ENCODE measurements around the gene HIPK2.
A peak's percentile ranks its signal among the peaks of the same experiment; 100 is the strongest.

Gene HIPK2

DNA sequence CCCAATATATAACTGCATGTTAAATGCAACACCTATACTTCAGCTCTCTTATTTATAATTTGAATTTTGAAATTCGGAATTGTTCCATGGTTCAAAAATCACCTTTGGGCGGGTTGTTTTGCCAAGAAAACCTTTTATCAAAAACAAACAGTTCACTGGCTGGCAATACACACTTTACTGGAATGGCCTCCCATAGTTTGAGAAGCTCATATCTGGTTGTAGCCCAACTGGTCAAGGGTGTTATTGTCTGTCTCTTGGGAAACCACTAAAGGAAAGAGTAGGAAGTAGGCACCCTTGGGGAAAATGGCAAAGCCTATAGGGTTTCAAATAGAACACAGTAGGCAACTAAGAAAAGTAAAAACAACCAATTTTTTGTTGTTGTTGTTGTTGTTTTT is 117.9 kb downstream of the HIPK2 start:
- H3K27ac ChIP-seq (ENCODE audit: low read depth, low read length) = no peak overlapping the region
- H3K79me1 ChIP-seq (ENCODE audit: low read length) = no peaks in the 10 kb centered on the region
- peaks cover 10% of the 10 kb centered on the region for H3K4me1 ChIP-seq (ENCODE audit: control insufficient read depth, low read depth, low read length)
- H3K9ac ChIP-seq (ENCODE audit: low read length) = no peak overlapping the region
- no peak overlapping the region for H3K4ac ChIP-seq (ENCODE audit: low read depth, low read length)
- no peak for DNase-seq
- H3K23ac ChIP-seq (ENCODE audit: low read length) = no peak overlapping the region
- H4K8ac ChIP-seq (ENCODE audit: low read depth, low read length) = no peak overlapping the region
- H3K4me2 ChIP-seq (ENCODE audit: low read length) = no peak overlapping the region
- no peaks in the 10 kb centered on the region for H3K36me3 ChIP-seq (ENCODE audit: control insufficient read depth, insufficient read depth, low read length)
- no CpG with 5 or more reads among the region's 2 CpGs for WGBS (ENCODE audit: extremely low coverage, insufficient coverage, low lambda C conversion rate)
- H3K56ac ChIP-seq (ENCODE audit: low read length) = no peak overlapping the region
- no peak overlapping the region for H2AK5ac ChIP-seq (ENCODE audit: low read length)
- H4K5ac ChIP-seq (ENCODE audit: low read length) = no peak overlapping the region
- no peak overlapping the region for H2BK120ac ChIP-seq (ENCODE audit: low read depth, low read length)
- no peak overlapping the region for H3K18ac ChIP-seq (ENCODE audit: low read length)
- no peak overlapping the region for H2BK15ac ChIP-seq (replicated peaks; ENCODE audit: low read depth)
- no peaks in the 10 kb centered on the region for H3K27me3 ChIP-seq (ENCODE audit: insufficient read depth, low read length, poor library complexity)
- no peak overlapping the region for H2BK5ac ChIP-seq (ENCODE audit: low read length)
- no peaks in the 10 kb centered on the region for H3K79me2 ChIP-seq (ENCODE audit: control insufficient read depth, insufficient read depth, low read length)
- H3K4me3 ChIP-seq (ENCODE audit: low read length) = no peak overlapping the region

DNA sequence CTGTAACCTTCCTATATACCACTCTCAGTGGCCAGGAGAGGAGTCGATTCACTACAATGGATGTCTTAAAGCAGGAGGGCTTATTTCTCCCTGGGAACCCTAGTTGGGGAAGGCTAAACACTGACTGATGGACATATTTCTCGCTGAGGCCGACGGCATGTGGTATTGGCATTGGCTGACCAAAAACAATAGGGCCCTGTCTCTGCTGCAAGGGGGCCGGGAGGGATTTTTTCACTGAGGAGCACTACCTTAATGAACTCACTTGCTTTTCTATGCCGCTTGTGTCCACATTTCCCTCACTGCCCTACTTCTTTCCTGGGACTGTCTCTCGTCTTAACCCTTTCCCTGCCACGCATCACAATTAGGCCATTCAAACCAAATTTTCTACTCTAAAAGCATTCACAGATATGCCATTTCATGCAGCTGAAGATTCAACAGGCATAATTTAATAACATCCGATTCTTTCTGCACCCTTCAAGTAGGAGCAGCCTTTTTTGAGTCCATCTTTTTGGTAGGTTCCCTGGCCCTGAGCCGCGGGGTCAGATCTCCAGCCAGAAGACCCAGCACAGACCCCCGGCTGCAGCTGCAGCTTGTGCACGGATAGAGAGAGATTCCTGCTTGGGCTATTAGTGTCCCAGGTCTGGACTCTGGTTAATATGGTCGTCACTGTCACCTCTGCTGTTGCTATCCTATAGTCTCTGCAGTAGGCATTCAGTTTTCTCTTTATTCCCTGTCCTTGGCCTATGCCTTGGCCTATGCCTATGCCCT is 118.7 kb downstream of the HIPK2 start:
- no CpG with 5 or more reads among the region's 14 CpGs for WGBS (ENCODE audit: extremely low coverage, insufficient coverage, low lambda C conversion rate)
- H2BK120ac ChIP-seq (ENCODE audit: low read depth, low read length) = no peak overlapping the region

DNA sequence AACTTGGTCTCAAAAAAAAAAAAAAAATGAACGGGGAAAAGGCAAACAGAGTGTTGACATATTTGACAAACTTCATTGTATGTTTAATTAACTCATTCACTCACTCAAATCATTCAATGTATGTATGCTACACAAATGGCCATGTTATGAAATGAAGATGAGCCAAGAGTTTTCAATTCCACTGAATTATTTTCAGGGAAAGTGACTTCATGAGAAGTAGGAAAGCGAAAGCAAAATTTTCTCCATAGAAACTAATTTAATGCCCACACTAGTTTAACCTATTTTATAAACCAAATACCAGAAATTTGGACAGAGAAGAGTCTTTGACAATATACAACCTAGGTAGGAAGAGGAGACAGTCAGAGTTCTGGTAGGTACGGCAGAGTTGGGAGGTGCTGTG is 119.5 kb downstream of the HIPK2 start:
- no CpG with 5 or more reads among the region's 3 CpGs for WGBS (ENCODE audit: extremely low coverage, insufficient coverage, low lambda C conversion rate)

More for the DNA sequence above, 118.7 kb downstream of the HIPK2 start:
- no peak for DNase-seq
- H3K4me2 ChIP-seq (ENCODE audit: low read length) = no peak overlapping the region
- no peak overlapping the region for H2BK5ac ChIP-seq (ENCODE audit: low read length)
- H3K9ac ChIP-seq (ENCODE audit: low read length) = peak overlapping the region; percentile 10
- H3K27me3 ChIP-seq (ENCODE audit: insufficient read depth, low read length, poor library complexity) = no peaks in the 10 kb centered on the region
- no peak overlapping the region for H2AK5ac ChIP-seq (ENCODE audit: low read length)
- H3K4me3 ChIP-seq (ENCODE audit: low read length) = no peak overlapping the region
- H3K27ac ChIP-seq (ENCODE audit: low read depth, low read length) = no peak overlapping the region
- H3K36me3 ChIP-seq (ENCODE audit: control insufficient read depth, insufficient read depth, low read length) = no peaks in the 10 kb centered on the region
- H3K18ac ChIP-seq (ENCODE audit: low read length) = no peak overlapping the region
- peak overlapping the region; percentile 22 for H3K56ac ChIP-seq (ENCODE audit: low read length)
- H2BK15ac ChIP-seq (replicated peaks; ENCODE audit: low read depth) = no peak overlapping the region
- no peak overlapping the region for H4K5ac ChIP-seq (ENCODE audit: low read length)
- H3K79me1 ChIP-seq (ENCODE audit: low read length) = no peaks in the 10 kb centered on the region
- peaks cover 10% of the 10 kb centered on the region for H3K4me1 ChIP-seq (ENCODE audit: control insufficient read depth, low read depth, low read length)
- H4K8ac ChIP-seq (ENCODE audit: low read depth, low read length) = no peak overlapping the region
- H3K4ac ChIP-seq (ENCODE audit: low read depth, low read length) = no peak overlapping the region
- H3K23ac ChIP-seq (ENCODE audit: low read length) = no peak overlapping the region
- no peaks in the 10 kb centered on the region for H3K79me2 ChIP-seq (ENCODE audit: control insufficient read depth, insufficient read depth, low read length)

DNA sequence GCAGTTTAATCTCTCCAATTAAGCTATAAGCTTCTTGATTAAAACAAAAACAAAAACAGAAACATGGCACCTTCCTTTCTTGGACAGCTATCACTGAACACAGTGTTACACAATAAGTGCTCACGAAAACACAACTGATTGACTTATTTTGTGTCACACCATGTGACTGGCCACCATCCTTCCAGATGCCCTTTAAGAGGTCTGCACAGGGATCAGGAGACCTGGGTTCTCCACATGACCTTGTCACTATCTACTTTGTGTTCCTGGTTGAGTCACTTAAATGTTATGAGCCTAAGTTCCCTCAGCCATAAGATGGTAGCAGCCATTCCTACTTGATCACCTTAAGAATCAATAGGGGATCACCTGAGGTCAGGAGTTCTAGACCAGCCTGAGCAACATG is 120.1 kb downstream of the HIPK2 start:
- Histone ChIP-seq H3K27me3 (ENCODE audit: insufficient read depth, low read length, poor library complexity) (no peaks in the 10 kb centered on the region), H3K4me2 (ENCODE audit: low read length) (no peak overlapping the region), H3K9ac (ENCODE audit: low read length) (no peak overlapping the region), H3K4ac (ENCODE audit: low read depth, low read length) (no peak overlapping the region), H3K4me1 (ENCODE audit: control insufficient read depth, low read depth, low read length) (peaks cover 10% of the 10 kb centered on the region), H2AK5ac (ENCODE audit: low read length) (no peak overlapping the region), H3K79me2 (ENCODE audit: control insufficient read depth, insufficient read depth, low read length) (no peaks in the 10 kb centered on the region), H3K36me3 (ENCODE audit: control insufficient read depth, insufficient read depth, low read length) (no peaks in the 10 kb centered on the region), H3K18ac (ENCODE audit: low read length) (no peak overlapping the region), H2BK15ac (replicated peaks; ENCODE audit: low read depth) (no peak overlapping the region), H3K4me3 (ENCODE audit: low read length) (no peak overlapping the region), H3K27ac (ENCODE audit: low read depth, low read length) (no peak overlapping the region), H4K8ac (ENCODE audit: low read depth, low read length) (no peak overlapping the region), H3K79me1 (ENCODE audit: low read length) (no peaks in the 10 kb centered on the region), H3K56ac (ENCODE audit: low read length) (no peak overlapping the region), H2BK5ac (ENCODE audit: low read length) (no peak overlapping the region), H4K5ac (ENCODE audit: low read length) (no peak overlapping the region), H3K23ac (ENCODE audit: low read length) (no peak overlapping the region), H2BK120ac (ENCODE audit: low read depth, low read length) (no peak overlapping the region)
- WGBS (ENCODE audit: extremely low coverage, insufficient coverage, low lambda C conversion rate) = no CpG with 5 or more reads among the region's 1 CpG
- no peak for DNase-seq

More for the DNA sequence above, 119.5 kb downstream of the HIPK2 start:
- Histone ChIP-seq H3K36me3 (ENCODE audit: control insufficient read depth, insufficient read depth, low read length) (no peaks in the 10 kb centered on the region), H3K18ac (ENCODE audit: low read length) (no peak overlapping the region), H2BK5ac (ENCODE audit: low read length) (no peak overlapping the region), H3K9ac (ENCODE audit: low read length) (no peak overlapping the region), H2BK120ac (ENCODE audit: low read depth, low read length) (no peak overlapping the region), H3K4me2 (ENCODE audit: low read length) (no peak overlapping the region), H3K56ac (ENCODE audit: low read length) (no peak overlapping the region), H2AK5ac (ENCODE audit: low read length) (no peak overlapping the region), H3K27me3 (ENCODE audit: insufficient read depth, low read length, poor library complexity) (no peaks in the 10 kb centered on the region), H3K23ac (ENCODE audit: low read length) (no peak overlapping the region), H3K79me2 (ENCODE audit: control insufficient read depth, insufficient read depth, low read length) (no peaks in the 10 kb centered on the region), H3K27ac (ENCODE audit: low read depth, low read length) (no peak overlapping the region), H3K4me3 (ENCODE audit: low read length) (no peak overlapping the region), H4K5ac (ENCODE audit: low read length) (no peak overlapping the region), H3K4me1 (ENCODE audit: control insufficient read depth, low read depth, low read length) (peaks cover 10% of the 10 kb centered on the region), H3K79me1 (ENCODE audit: low read length) (no peaks in the 10 kb centered on the region), H4K8ac (ENCODE audit: low read depth, low read length) (no peak overlapping the region), H2BK15ac (replicated peaks; ENCODE audit: low read depth) (no peak overlapping the region), H3K4ac (ENCODE audit: low read depth, low read length) (no peak overlapping the region)
- DNase-seq = no peak

DNA sequence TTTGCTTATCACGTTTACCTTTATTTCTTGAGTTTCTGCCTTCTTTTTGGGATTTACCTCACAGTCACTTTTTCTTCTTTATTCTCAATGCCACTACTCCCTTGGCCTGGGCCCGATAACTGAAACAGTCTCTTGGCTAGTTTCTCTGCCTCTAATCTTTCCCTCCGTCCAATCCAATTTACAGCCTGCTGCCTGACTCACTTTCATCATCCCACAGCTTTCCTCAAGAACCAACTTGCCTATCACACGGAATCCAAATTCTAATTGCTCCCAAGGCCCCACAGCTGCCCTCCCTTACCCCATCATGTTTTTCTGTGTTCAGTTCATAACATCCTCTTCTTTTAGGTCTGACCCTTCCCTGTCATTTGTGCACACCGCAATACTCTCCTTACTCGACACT is 121.4 kb downstream of the HIPK2 start:
- Histone ChIP-seq H3K4ac (ENCODE audit: low read depth, low read length) (no peak overlapping the region), H3K23ac (ENCODE audit: low read length) (no peak overlapping the region), H3K4me3 (ENCODE audit: low read length) (no peak overlapping the region), H3K4me1 (ENCODE audit: control insufficient read depth, low read depth, low read length) (peaks cover 10% of the 10 kb centered on the region), H2BK15ac (replicated peaks; ENCODE audit: low read depth) (no peak overlapping the region), H3K9ac (ENCODE audit: low read length) (no peak overlapping the region), H4K5ac (ENCODE audit: low read length) (no peak overlapping the region), H3K79me2 (ENCODE audit: control insufficient read depth, insufficient read depth, low read length) (no peaks in the 10 kb centered on the region), H2AK5ac (ENCODE audit: low read length) (no peak overlapping the region), H2BK120ac (ENCODE audit: low read depth, low read length) (no peak overlapping the region), H3K18ac (ENCODE audit: low read length) (no peak overlapping the region), H3K27ac (ENCODE audit: low read depth, low read length) (no peak overlapping the region), H3K27me3 (ENCODE audit: insufficient read depth, low read length, poor library complexity) (no peaks in the 10 kb centered on the region), H3K79me1 (ENCODE audit: low read length) (no peaks in the 10 kb centered on the region), H2BK5ac (ENCODE audit: low read length) (no peak overlapping the region), H3K4me2 (ENCODE audit: low read length) (no peak overlapping the region), H4K8ac (ENCODE audit: low read depth, low read length) (no peak overlapping the region), H3K36me3 (ENCODE audit: control insufficient read depth, insufficient read depth, low read length) (no peaks in the 10 kb centered on the region), H3K56ac (ENCODE audit: low read length) (no peak overlapping the region)
- DNase-seq = no peak
- WGBS (ENCODE audit: extremely low coverage, insufficient coverage, low lambda C conversion rate) = no CpG with 5 or more reads among the region's 6 CpGs

DNA sequence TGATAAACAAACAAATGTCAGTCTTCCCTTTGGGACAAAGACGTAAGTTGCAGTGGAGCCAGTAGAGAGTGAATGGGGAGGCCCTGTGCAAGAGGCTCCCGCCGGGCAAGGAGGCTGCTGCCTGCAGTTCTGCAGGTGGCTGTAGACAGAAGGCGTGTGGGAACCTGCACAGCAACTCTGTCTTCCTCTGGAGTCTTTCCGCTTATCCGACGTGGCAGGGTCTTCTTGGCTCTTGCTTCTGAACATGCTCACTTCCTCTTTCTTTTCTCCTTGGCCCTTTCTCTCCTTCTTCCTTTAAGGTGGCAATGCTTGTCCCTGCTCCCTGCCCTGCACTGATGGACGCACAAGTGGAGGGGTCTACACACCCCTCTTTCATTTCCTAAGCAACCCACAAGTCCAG is 122.5 kb downstream of the HIPK2 start:
- Histone ChIP-seq H3K27ac (ENCODE audit: low read depth, low read length) (no peak overlapping the region), H3K79me1 (ENCODE audit: low read length) (no peaks in the 10 kb centered on the region), H3K23ac (ENCODE audit: low read length) (no peak overlapping the region), H2AK5ac (ENCODE audit: low read length) (no peak overlapping the region), H3K79me2 (ENCODE audit: control insufficient read depth, insufficient read depth, low read length) (no peaks in the 10 kb centered on the region), H4K5ac (ENCODE audit: low read length) (no peak overlapping the region), H2BK5ac (ENCODE audit: low read length) (no peak overlapping the region), H3K4me3 (ENCODE audit: low read length) (no peak overlapping the region), H3K9ac (ENCODE audit: low read length) (no peak overlapping the region), H3K36me3 (ENCODE audit: control insufficient read depth, insufficient read depth, low read length) (no peaks in the 10 kb centered on the region), H3K4me2 (ENCODE audit: low read length) (no peak overlapping the region), H4K8ac (ENCODE audit: low read depth, low read length) (no peak overlapping the region), H3K4ac (ENCODE audit: low read depth, low read length) (no peak overlapping the region), H2BK15ac (replicated peaks; ENCODE audit: low read depth) (no peak overlapping the region), H2BK120ac (ENCODE audit: low read depth, low read length) (no peak overlapping the region), H3K56ac (ENCODE audit: low read length) (no peak overlapping the region), H3K27me3 (ENCODE audit: insufficient read depth, low read length, poor library complexity) (no peaks in the 10 kb centered on the region), H3K18ac (ENCODE audit: low read length) (no peak overlapping the region), H3K4me1 (ENCODE audit: control insufficient read depth, low read depth, low read length) (peaks cover 10% of the 10 kb centered on the region)
- no CpG with 5 or more reads among the region's 8 CpGs for WGBS (ENCODE audit: extremely low coverage, insufficient coverage, low lambda C conversion rate)
- DNase-seq = no peak
